Lower leg skin (tissue), 3 donors: ENCODE data around the gene SSTR3.

Source experiments
- CTCF ChIP-seq, 3 donors: fragments of 450-650 bp; IDR thresholded peaks; one replicate each; pipeline ENCODE4 v1.5.1; 2016; ENCODE audit warnings: antibody characterized with exemption in 3 of 3, mild to moderate bottlenecking in 3 of 3, moderate library complexity in 2 of 3
- POLR2A ChIP-seq, 2 donors: fragments of 450-650 bp; IDR thresholded peaks; one replicate each; pipeline ENCODE4 v1.6.1; 2016 to 2017; ENCODE audit warnings: antibody characterized with exemption in 2 of 2, mild to moderate bottlenecking in 1 of 2, moderate library complexity in 1 of 2

- TF ChIP-seq CTCF (IDR thresholded peaks at IDR 0.05) (no peak), POLR2A (IDR thresholded peaks at IDR 0.05) (no peak)
Measured at GRCh38 chr22:37187552-37187890, 24.8 kb downstream of the SSTR3 start.
